ENCODE results near the gene TMEM187.
A peak's percentile ranks its signal among the peaks of the same experiment; 100 is the strongest.

The TMEM187 gene

GRCh38 chrX:154025230-154025629 is 52.7 kb downstream of the TMEM187 start:
- H3K27ac ChIP-seq, result no peak overlapping the region

GRCh38 chrX:154026136-154027021 is 53.8 kb downstream of the TMEM187 start:
- no peak for TF ChIP-seq ZFX (IDR thresholded peaks at IDR 0.05; ENCODE audit: borderline replicate concordance)
- TF ChIP-seq CTCF (IDR thresholded peaks at IDR 0.05), result no peak
- no peak overlapping the region for H3K27ac ChIP-seq

More at GRCh38 chrX:154025230-154025629, 52.7 kb downstream of the TMEM187 start:
- TF ChIP-seq CTCF (IDR thresholded peaks at IDR 0.05), result no peak
- TF ChIP-seq ZFX (IDR thresholded peaks at IDR 0.05; ENCODE audit: borderline replicate concordance), result no peak

GRCh38 chrX:154027022-154027402 is 54.5 kb downstream of the TMEM187 start:
- TF ChIP-seq ZFX (IDR thresholded peaks at IDR 0.05; ENCODE audit: borderline replicate concordance) (no peak), CTCF (IDR thresholded peaks at IDR 0.05) (no peak)
- H3K27ac ChIP-seq, result no peak overlapping the region

- no peak overlapping the region for H3K27ac ChIP-seq
- TF ChIP-seq ZFX (IDR thresholded peaks at IDR 0.05; ENCODE audit: borderline replicate concordance), result no peak
- no peak for TF ChIP-seq CTCF (IDR thresholded peaks at IDR 0.05)
These were observed 55.4 kb downstream of the TMEM187 start for GRCh38 chrX:154027986-154028385.

GRCh38 chrX:154028502-154029184 is 56.1 kb downstream of the TMEM187 start:
- TF ChIP-seq CTCF (IDR thresholded peaks at IDR 0.05) (no peak), ZFX (IDR thresholded peaks at IDR 0.05; ENCODE audit: borderline replicate concordance) (no peak)
- no peak overlapping the region for H3K27ac ChIP-seq

GRCh38 chrX:154029439-154029838 is 56.9 kb downstream of the TMEM187 start:
- TF ChIP-seq ZFX (IDR thresholded peaks at IDR 0.05; ENCODE audit: borderline replicate concordance) (no peak), CTCF (IDR thresholded peaks at IDR 0.05) (0 out of 2 replicates have a peak, but pooled peaks have one; percentile 6)
- H3K27ac ChIP-seq, result no peak overlapping the region

- H3K27ac ChIP-seq, result no peak overlapping the region
- no peak for TF ChIP-seq CTCF (IDR thresholded peaks at IDR 0.05)
- no peak for TF ChIP-seq ZFX (IDR thresholded peaks at IDR 0.05; ENCODE audit: borderline replicate concordance)
These were observed 57.7 kb downstream of the TMEM187 start for GRCh38 chrX:154030266-154030665.

Measured in 22Rv1 (cell line).